GM23338 (cell line): ENCODE data around the gene SCLT1. TPM values are rescaled to one million over a fixed set of nuclear protein-coding genes. Genes with fewer than 3 reads are reported as not detected.

ENCODE experiments used
- ATAC-seq: fragments of 200-7000 bp; cut with Tn5 transposase; 3 replicates; pipeline ENCODE4 v1.9.1; 2020
- DNase-seq: peaks from one replicate; pipeline ENCODE4 v3.0.0-alpha.2; 2015; ENCODE audit warnings: low spot score
- H2AFZ ChIP-seq: fragments of 200-600 bp; sonication (generic); 2 replicates; pipeline ENCODE4 v1.8.0; 2016; ENCODE audit warnings: antibody characterized with exemption, mild to moderate bottlenecking, moderate library complexity
- H3F3A ChIP-seq: fragments of 200-600 bp; sonication (generic); replicated peaks from 2 replicates; pipeline ENCODE4 v1.8.0; 2017; ENCODE audit warnings: antibody characterized with exemption, mixed run types, low read depth
- H3K27ac ChIP-seq: fragments of 200-600 bp; sonication (generic); 2 replicates; pipeline ENCODE4 v1.6.1; 2016; ENCODE audit warnings: low read depth
- H3K27me3 ChIP-seq: fragments of 200-600 bp; sonication (generic); 2 replicates; pipeline ENCODE4 v1.8.0; 2016; ENCODE audit warnings: mild to moderate bottlenecking, mixed run types, moderate library complexity; ENCODE audit not compliant: insufficient read depth
- H3K36me3 ChIP-seq: fragments of 200-600 bp; sonication (generic); 2 replicates; pipeline ENCODE4 v1.8.0; 2016; ENCODE audit warnings: mild to moderate bottlenecking; ENCODE audit not compliant: insufficient read depth
- H3K4me1 ChIP-seq: fragments of 200-600 bp; sonication (generic); 2 replicates; pipeline ENCODE4 v1.8.0; 2016; ENCODE audit warnings: mild to moderate bottlenecking, moderate library complexity; ENCODE audit not compliant: insufficient read depth
- H3K4me2 ChIP-seq: fragments of 200-600 bp; sonication (generic); 2 replicates; pipeline ENCODE4 v1.7.1; 2017; ENCODE audit warnings: mixed run types
- H3K4me3 ChIP-seq: fragments of 200-600 bp; sonication (generic); 2 replicates; pipeline ENCODE4 v1.6.1; 2016; ENCODE audit warnings: mixed run types
- H3K79me2 ChIP-seq: fragments of 200-600 bp; sonication (generic); replicated peaks from 2 replicates; pipeline ENCODE4 v1.8.0; 2017; ENCODE audit warnings: mild to moderate bottlenecking; ENCODE audit not compliant: insufficient read depth
- H3K9me2 ChIP-seq: fragments of 200-600 bp; sonication (generic); 2 replicates; pipeline ENCODE4 v1.8.0; 2017; ENCODE audit not compliant: insufficient read depth
- H4K20me1 ChIP-seq: fragments of 200-600 bp; sonication (generic); replicated peaks from 2 replicates; pipeline ENCODE4 v1.8.0; 2017; ENCODE audit warnings: mild to moderate bottlenecking; ENCODE audit not compliant: insufficient read depth
- H3K27ac Mint-ChIP-seq: 2 replicates; pipeline ENCODE4 v1.8.0; 2020; ENCODE audit warnings: inconsistent platforms, mild to moderate bottlenecking, moderate library complexity, mixed read lengths
- H3K27me3 Mint-ChIP-seq: 3 replicates; pipeline ENCODE4 v1.8.0; 2022; ENCODE audit warnings: low read depth, mild to moderate bottlenecking, moderate library complexity, mixed read lengths, inconsistent platforms; ENCODE audit not compliant: insufficient read depth, poor library complexity
- H3K36me3 Mint-ChIP-seq: 3 replicates; pipeline ENCODE4 v1.8.0; 2021; ENCODE audit warnings: low read depth, mild to moderate bottlenecking, inconsistent platforms, moderate library complexity, mixed read lengths
- H3K4me1 Mint-ChIP-seq: 3 replicates; pipeline ENCODE4 v1.8.0; 2020; ENCODE audit warnings: mild to moderate bottlenecking, inconsistent platforms, mixed read lengths
- H3K4me3 Mint-ChIP-seq: 3 replicates; pipeline ENCODE4 v1.8.0; 2021; ENCODE audit warnings: moderate library complexity, mild to moderate bottlenecking, inconsistent platforms, mixed read lengths
- H3K9me3 Mint-ChIP-seq: 3 replicates; pipeline ENCODE4 v1.8.0; 2020; ENCODE audit warnings: moderate library complexity, mild to moderate bottlenecking, inconsistent platforms, mixed read lengths
- CREB1 ChIP-seq: fragments of 250-450 bp; sonication (Bioruptor Pico); IDR thresholded peaks from 2 replicates; pipeline ENCODE4 v1.5.0; 2020; ENCODE audit warnings: low read depth, mild to moderate bottlenecking, moderate library complexity
- EZH2 ChIP-seq: fragments of 200-600 bp; sonication (generic); IDR thresholded peaks from one replicate; pipeline ENCODE4 v1.8.0; 2017; ENCODE audit warnings: antibody characterized with exemption, mild to moderate bottlenecking, low read depth; ENCODE audit not compliant: unreplicated experiment
- JUNB ChIP-seq: IDR thresholded peaks from one replicate; pipeline ENCODE4 v1.6.1; 2016; ENCODE audit warnings: antibody characterized with exemption; ENCODE audit not compliant: unreplicated experiment
- NANOG ChIP-seq: IDR thresholded peaks from 2 replicates; pipeline ENCODE4 v1.6.1; 2016; ENCODE audit warnings: antibody characterized with exemption, borderline replicate concordance
- ZNF114 ChIP-seq: fragments of 250-450 bp; sonication (Bioruptor Pico); IDR thresholded peaks from 2 replicates; pipeline ENCODE4 v1.5.0; 2020; ENCODE audit warnings: mild to moderate bottlenecking, moderate library complexity
- ZNF331 ChIP-seq: fragments of 250-450 bp; sonication (Bioruptor Pico); IDR thresholded peaks from 2 replicates; pipeline ENCODE4 v1.5.0; 2020; ENCODE audit warnings: low read depth, mild to moderate bottlenecking, moderate library complexity
- ZNF462 ChIP-seq: fragments of 250-450 bp; sonication (Bioruptor Pico); IDR thresholded peaks from 2 replicates; pipeline ENCODE4 v1.5.0; 2020; ENCODE audit warnings: mild to moderate bottlenecking, moderate library complexity
- polyA plus RNA-seq: library from polyadenylated mRNA; unstranded; fragments of >200 nt; fragmentation: Nextera tagmentation; extraction: Ambion mirVana; gene quantifications from 2 replicates; pipeline ENCODE4 v1.2.1, GENCODE V29; 2016
- total RNA-seq: library from RNA; depleted of rRNA; stranded (reverse); fragments of >200 nt; shearing (Covaris generic); gene quantifications from 2 replicates; pipeline ENCODE4 v1.2.3, GENCODE V29; 2014
- TF ChIP-seq, protein P1 (sequence below), 2 experiments: fragments of 200-600 bp in 1 of 2; sonication (generic) in 1 of 2; conservative IDR thresholded peaks; 2 replicates each; pipeline versions ENCODE4 v1.5.1 to v1.6.1; 2016 to 2017; ENCODE audit warnings: antibody characterized with exemption in 2 of 2, low read depth in 2 of 2, mild to moderate bottlenecking in 2 of 2, moderate library complexity in 1 of 2
- TF ChIP-seq, protein P2 (sequence below): IDR thresholded peaks from one replicate; pipeline ENCODE4 v1.6.1; 2018; ENCODE audit warnings: antibody characterized with exemption; ENCODE audit not compliant: unreplicated experiment

The SCLT1 gene
- total and polyA plus RNA-seq, 2 experiments from 2014 or later, result 18.5 to 18.9 TPM

GRCh38 chr4:128983771-128984485, 109.4 kb downstream of the SCLT1 start (continued):
- TF ChIP-seq JUNB (no peak), ZNF462 (CRISPR knock-in tag) (no peak)
- TF ChIP-seq, protein P1, sequence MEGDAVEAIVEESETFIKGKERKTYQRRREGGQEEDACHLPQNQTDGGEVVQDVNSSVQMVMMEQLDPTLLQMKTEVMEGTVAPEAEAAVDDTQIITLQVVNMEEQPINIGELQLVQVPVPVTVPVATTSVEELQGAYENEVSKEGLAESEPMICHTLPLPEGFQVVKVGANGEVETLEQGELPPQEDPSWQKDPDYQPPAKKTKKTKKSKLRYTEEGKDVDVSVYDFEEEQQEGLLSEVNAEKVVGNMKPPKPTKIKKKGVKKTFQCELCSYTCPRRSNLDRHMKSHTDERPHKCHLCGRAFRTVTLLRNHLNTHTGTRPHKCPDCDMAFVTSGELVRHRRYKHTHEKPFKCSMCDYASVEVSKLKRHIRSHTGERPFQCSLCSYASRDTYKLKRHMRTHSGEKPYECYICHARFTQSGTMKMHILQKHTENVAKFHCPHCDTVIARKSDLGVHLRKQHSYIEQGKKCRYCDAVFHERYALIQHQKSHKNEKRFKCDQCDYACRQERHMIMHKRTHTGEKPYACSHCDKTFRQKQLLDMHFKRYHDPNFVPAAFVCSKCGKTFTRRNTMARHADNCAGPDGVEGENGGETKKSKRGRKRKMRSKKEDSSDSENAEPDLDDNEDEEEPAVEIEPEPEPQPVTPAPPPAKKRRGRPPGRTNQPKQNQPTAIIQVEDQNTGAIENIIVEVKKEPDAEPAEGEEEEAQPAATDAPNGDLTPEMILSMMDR (conservative IDR thresholded peaks at IDR 0.05; ENCODE audit: low read depth in 2 of 2), result no peak

DNA sequence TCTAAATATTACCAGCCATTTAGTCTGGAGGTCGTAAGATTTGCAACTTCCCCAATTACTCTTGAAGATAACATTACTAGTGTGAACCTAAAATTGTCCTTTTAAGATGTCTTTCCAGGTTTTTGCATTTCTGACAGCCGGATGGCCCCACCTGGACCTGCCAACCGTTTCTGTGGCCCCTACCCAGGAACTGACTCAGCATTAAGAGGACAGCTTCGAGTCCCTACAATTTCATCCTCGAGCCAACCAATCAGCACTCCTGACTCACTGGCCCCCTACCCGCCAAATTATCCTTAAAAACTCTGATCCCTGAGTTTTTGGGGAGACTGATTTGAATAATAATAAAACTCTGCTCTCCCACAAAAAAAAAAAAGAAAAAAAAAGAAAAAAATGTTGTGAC, 112.0 kb downstream of the SCLT1 start:
- H3K4me2 ChIP-seq, result no peak overlapping the region
- Mint-ChIP-seq H3K27ac (no peak overlapping the region), H3K4me1 (no peaks in the 10 kb centered on the region), H3K36me3 (no peaks in the 10 kb centered on the region), H3K9me3 (no peaks in the 10 kb centered on the region), H3K4me3 (no peak overlapping the region), H3K27me3 (peaks cover 1% of the 10 kb centered on the region)
- no peak overlapping the region for H2AFZ ChIP-seq
- TF ChIP-seq EZH2, result no peak
- no peak for TF ChIP-seq NANOG
- no peak for TF ChIP-seq ZNF114 (CRISPR knock-in tag)
- TF ChIP-seq, protein P2, sequence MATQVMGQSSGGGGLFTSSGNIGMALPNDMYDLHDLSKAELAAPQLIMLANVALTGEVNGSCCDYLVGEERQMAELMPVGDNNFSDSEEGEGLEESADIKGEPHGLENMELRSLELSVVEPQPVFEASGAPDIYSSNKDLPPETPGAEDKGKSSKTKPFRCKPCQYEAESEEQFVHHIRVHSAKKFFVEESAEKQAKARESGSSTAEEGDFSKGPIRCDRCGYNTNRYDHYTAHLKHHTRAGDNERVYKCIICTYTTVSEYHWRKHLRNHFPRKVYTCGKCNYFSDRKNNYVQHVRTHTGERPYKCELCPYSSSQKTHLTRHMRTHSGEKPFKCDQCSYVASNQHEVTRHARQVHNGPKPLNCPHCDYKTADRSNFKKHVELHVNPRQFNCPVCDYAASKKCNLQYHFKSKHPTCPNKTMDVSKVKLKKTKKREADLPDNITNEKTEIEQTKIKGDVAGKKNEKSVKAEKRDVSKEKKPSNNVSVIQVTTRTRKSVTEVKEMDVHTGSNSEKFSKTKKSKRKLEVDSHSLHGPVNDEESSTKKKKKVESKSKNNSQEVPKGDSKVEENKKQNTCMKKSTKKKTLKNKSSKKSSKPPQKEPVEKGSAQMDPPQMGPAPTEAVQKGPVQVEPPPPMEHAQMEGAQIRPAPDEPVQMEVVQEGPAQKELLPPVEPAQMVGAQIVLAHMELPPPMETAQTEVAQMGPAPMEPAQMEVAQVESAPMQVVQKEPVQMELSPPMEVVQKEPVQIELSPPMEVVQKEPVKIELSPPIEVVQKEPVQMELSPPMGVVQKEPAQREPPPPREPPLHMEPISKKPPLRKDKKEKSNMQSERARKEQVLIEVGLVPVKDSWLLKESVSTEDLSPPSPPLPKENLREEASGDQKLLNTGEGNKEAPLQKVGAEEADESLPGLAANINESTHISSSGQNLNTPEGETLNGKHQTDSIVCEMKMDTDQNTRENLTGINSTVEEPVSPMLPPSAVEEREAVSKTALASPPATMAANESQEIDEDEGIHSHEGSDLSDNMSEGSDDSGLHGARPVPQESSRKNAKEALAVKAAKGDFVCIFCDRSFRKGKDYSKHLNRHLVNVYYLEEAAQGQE, result no peak
- TF ChIP-seq, protein P1 (conservative IDR thresholded peaks at IDR 0.05; ENCODE audit: low read depth in 2 of 2), result no peak
- TF ChIP-seq ZNF331 (CRISPR knock-in tag), result no peak
- no peak for TF ChIP-seq CREB1 (CRISPR knock-in tag)
- no peak overlapping the region for H3K27ac ChIP-seq
- ATAC-seq, result no peak
- no peak for DNase-seq
- H3K4me1 ChIP-seq, result no peaks in the 10 kb centered on the region
- H3K36me3 ChIP-seq, result no peaks in the 10 kb centered on the region
- no peaks in the 10 kb centered on the region for H3K27me3 ChIP-seq
- H4K20me1 ChIP-seq, result no peaks in the 10 kb centered on the region
- H3F3A ChIP-seq, result no peaks in the 10 kb centered on the region
- no peaks in the 10 kb centered on the region for H3K9me2 ChIP-seq
- H3K4me3 ChIP-seq, result no peak overlapping the region
- H3K79me2 ChIP-seq, result no peaks in the 10 kb centered on the region
